HK-2 (cell line): ENCODE data around the gene DDR1.
"Not testable (repeated sequence)": the region's sequence is repeated elsewhere in the genome, so short reads cannot be mapped to it uniquely, and the experiment has no call there.

Experiments used
- DNase-seq: peaks from one replicate; pipeline ENCODE4 v3.0.0-alpha.2; 2018; ENCODE audit not compliant: unreplicated experiment

DDR1 gene

DNA sequence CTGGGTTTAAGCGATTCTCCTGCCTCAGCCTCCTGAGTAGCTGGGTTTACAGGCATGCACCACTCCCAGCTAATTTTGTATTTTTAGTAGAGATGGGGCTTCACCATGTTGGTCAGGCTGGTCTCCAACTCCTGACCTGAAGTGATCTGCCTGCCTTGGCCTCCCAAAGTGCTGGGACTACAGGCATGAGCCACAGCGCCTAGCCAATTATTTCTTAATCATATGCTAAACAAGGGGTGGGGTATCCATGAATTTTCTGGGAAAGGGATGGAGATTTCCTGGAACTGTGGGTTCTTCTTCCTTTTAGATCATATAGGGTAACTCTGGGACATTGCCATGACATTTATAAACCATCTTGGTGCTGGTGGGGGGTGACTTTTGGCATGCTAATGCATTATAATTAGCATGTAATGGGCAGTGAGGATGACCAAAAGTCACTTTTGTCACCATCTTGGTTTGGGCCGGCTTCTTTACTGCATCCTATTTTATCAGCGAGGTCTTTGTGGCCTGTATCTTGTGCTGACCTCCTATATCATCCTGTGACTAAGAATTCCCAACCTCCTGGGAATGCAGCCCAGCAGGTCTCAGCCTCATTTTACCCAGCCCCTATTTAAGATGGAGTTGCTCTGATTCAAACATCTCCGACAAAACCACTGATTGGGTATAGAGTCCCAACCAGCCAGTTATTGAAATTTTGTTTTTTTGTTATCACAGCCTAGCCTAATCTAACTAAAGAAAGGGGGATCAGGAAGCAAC is 29.9 kb upstream of the DDR1 start:
- no peak for DNase-seq

GRCh38 chr6:30855429-30856075 is 28.8 kb upstream of the DDR1 start:
- no peak for DNase-seq

- DNase-seq = no peak
These were observed 27.2 kb upstream of the DDR1 start for GRCh38 chr6:30857112-30857511.

DNA sequence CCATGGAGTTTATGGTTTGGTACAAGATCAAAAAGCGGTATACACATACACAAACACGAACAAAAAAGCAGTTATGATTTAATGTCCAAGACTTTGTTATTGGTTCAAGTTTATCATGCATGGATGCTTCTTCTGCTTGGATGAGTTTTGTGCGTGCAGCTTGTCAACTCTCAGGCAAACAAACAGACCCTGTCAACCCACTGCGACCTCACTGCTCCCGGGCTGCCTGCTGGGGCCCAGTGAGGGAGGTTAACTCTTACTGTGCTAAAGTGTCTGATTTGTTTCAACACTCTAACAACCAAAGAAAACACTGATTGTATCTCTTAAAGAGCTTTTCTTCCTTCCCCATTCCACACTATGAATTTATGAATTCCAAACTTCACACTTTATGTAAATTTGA is 26.8 kb upstream of the DDR1 start:
- no peak for DNase-seq

DNA sequence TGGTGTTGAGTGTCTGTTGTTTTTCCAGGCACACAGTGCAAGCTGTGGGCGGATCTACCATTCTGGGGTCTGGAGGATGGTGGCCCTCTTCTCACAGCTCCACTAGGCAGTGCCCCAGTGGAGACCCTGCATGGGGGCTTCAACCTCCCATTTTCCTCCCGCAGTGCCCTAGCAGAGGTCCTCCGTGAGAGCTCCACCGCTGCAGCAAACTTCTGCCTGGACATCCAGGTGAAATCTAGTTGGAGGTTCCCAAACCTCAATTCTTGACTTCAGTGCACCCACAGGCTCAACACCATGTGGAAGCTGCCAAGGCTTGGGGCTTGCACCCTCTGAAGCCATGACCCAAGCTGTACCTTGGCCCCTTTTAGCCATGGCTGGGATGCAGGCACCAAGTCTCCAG is 24.6 kb upstream of the DDR1 start:
- not testable (repeated sequence) for DNase-seq

DNA sequence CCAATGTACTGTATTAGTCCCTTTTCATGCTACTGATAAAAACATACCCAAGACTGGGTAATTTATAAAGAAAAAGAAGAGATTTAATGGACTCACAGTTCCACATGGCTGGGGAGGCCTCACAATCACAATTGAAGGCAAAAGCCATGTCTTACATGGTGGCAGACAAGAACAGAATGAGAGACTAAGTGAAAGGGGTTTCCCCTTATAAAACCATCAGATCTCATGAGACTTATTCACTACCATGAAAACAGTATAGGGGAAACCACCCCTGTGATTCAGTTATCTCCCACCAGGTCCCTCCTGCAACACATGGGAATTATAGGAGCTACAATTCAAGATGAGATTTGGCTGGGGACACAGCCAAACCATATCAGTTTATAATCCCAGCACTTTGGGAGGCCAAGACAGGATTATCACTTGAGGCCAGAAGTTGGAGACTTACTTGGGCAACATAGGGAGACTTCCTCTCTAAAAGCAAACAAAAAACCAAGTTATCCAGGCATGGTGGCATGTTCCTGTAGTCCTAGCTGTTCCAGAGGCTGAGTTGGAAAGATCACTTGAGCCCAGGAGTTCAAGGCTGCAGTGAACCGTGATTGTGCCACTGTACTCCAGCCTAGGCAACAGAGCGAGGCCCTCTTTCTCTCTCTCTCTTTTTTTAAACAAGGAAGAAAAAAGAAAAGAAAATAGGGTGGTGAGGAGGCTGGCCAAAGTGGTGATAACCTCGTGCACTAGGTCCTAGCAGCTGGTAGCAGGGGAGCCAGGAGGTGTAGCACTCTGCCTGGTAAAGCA is 22.9 kb upstream of the DDR1 start:
- no peak for DNase-seq

- DNase-seq = no peak
These were observed 22.0 kb upstream of the DDR1 start for GRCh38 chr6:30862156-30862875.

DNA sequence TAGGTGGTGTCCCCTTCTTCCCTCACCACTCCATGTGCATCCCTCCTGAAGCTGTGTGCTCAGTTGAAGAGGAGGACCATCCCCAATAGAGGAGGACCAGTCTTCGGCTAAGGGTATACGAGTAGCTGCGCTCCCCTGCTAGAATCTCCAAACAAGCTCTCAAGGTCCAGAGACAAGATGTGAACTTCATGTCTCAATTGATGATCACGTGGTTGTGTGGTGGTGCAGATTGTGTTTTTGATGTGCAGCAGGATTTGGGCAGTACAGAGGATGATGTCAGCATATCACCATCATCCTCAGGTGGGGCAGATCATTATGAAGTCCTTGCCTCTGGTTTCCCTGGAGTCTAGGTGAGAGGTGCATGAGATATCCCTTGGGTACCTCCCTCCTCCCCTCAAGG is 20.0 kb upstream of the DDR1 start:
- DNase-seq = no peak

- not testable (repeated sequence) for DNase-seq
These were observed 15.0 kb upstream of the DDR1 start for GRCh38 chr6:30869241-30869749.

DNA sequence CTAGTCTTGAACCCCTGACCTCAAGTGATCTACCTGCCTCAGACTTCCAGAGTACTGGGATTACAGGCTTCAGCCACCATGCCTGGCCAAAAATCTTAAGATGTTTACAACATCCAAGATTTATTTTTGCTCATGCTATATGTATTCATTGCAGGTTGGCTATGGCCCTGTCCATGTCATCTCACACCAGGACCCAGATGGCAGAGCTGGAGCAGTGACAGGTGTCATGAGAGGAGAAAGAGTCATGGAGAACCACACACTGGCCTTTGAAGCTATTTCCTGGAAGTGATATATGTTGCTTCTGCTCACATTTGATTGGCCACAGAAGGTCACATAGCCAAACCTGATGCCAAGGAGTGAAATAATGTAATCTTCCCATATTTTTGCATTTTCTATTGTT is 13.8 kb upstream of the DDR1 start:
- DNase-seq = no peak

DNA sequence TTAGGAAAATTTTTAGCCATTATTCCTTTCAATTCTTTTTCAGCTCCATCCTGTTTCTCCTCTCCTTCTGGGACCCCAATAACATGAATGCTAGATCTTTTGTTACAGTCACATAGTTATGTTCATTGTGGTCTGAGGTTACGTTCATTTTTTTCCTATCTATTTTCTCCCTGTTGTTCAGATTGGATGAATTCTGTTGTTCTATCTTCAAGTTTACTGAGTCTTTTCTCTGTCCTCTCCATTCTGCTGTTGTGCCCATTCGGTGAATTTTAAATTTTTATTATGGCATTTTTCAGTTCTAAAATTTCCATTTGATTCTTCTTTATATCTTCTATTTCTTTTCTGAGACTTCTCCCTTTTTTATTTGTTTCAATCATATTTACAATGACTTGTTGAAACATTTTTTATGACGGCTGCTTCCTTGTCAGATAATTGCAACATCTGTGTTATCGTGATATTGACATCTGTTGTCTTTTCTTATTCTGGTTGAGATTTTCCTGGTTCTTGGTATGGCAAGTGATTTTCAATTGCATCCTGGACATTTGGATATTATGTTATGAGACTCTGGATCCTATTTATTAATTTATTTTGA is 12.6 kb upstream of the DDR1 start:
- DNase-seq = no peak

DNA sequence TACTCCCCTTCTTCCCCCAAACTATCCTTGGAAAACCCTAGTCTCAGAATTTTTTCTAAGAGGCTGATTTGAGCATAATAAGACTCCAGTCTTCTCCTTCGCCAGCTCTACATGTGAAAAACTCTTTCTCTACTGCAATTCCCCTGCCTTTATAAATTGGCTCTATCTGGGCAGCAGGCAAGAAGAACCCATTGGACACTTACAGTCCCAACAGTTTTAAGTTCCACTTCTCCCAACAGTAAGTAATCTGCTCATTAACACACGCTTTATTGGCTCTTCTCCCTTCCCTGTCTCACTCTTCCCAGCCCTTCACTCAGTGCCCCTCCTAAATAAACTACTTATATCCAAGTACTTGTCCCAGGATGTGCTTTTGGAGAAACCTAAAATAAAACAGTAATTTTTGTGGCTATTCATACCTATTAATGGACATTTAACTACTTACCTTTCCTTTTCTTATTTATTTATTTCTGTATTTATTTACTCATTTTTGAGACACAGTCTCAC is 11.1 kb upstream of the DDR1 start:
- DNase-seq = no peak

- not testable (repeated sequence) for DNase-seq
These were observed 10.5 kb upstream of the DDR1 start for GRCh38 chr6:30873795-30874194.

DNA sequence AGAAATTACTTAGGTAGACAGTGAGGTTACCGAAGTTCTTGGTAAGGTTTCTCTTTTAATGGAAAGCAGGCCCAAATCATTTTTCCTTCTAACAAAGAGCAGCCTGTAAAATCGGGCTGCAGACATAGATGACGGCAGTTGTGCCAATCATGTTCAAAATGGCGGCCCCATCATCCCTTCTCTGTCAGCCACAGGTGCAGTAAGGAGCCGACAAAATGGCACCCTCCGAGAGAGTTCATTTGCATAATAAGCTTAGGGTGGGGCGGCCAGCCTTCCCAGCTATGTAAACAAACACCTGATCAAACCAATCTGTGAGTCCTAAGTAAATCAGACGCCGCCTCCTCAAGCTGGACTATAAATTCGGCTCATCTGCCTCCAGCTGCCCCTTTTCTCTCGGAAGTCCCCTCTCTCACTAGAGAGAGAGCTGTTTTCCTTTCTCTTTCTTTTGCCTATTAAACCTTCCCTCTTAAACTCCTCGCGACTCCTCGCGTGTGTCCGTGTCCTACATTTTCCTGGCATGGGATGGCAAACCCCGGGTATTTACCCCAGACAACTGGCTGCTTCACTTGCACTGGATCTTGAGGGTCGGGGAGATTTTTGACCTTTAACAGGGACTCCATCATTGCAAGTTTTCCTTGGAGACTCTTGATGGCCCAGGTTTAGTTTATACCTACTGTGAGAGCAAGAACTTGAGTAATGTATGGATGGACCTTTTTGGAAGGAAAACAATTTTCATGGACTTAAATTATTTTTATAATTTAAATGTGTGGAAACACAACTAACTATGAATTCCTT is 8.9 kb upstream of the DDR1 start:
- no peak for DNase-seq

DNA sequence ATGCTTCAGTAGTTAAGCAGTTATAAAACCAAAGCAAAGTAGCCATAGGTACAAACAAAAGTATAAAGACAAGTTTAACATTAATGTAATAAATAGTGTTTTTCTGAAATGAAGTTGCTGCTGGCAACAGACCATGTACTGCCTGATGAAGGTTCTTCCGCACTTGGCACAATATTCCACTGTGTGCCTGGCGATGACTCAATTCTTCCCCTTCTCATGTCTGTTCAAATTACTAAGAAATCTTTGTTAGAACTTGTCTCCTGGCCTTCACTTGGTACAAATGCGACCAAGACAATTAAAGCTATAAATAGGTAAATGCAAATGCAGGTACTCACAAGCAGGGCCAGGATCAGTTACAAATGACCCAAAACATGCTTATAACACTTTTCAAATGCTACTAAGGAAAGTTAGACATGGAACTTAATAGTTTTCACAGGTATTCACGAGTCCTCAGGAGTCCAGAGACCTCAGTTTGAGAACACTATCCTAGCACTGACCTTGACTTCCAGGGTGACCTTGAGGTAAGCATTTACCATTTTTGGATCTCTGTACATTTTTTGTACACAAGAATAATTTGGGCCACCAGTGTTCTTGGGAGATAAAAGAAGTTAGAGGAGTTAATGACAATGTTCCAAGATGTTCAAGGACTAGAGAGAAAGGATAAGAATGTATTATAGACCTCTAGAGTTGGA is 8.1 kb upstream of the DDR1 start:
- DNase-seq = no peak

- DNase-seq = peak; percentile 84
These were observed 6.7 kb upstream of the DDR1 start for GRCh38 chr6:30877419-30878262.

DNA sequence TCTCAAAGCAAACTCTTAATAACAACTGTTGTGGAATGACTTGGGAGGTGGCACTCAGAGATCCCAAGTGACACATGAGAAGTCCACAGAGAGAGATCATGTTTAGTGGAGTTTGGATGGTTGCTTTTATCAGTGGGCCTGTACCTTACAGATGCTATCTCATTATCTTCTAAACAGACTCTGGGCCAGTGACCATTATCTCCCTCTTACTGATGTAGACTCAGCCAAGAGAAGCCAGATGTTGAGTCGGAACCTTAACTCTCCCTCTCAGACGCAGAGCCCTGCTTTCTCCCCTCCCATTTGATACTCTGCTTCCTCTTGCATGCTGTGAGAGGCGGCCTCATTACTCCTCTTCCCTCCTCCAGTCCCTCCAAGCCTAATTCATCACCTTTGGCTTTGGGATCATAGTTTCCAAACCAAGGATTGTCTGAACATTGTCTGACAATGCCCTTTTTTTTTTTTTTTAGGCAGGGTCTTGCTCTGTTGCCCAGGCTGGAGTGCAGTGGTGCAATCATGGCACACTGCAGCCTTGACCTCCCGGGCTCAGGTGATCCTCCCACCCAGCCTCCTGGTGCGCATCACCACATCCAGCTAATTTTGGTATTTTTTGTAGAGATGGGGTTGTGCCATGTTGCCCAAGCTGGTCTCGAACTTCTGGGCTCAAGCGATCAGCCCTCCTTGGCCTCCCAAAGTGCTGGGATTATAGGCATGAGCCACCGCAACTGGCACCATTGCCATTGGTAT is 4.5 kb upstream of the DDR1 start:
- no peak for DNase-seq

DNA sequence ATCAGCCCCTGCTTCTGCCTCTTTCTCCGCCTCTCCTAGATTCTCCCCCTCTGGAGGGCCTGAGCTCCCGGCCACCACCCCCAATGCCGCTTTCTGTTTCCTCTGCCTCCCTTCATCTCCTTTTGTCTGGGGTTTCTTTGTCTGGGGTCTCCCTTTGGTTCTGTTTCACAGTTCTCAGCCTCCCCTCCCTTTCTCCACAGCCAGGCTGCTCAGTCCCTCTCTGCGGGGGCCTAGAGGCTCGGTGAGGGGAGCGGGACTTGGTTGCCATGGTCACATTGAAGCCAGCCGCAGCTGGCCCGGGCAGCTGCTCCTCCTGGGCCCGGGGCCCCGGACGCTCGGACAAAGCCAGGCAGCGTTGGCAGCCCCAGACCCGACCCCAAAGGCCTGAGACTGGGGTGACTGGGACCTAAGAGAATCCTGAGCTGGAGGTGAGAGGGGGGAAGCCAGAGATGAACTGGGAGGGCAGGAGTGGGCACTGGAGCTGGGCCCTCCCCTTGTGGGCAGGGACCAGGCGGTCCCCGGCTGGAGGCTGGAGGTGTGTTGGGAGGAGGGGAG is 3.5 kb upstream of the DDR1 start:
- DNase-seq = no peak
